IMR-90 (cell line): ENCODE data around the gene MDM1. TPM values are rescaled to one million over a fixed set of nuclear protein-coding genes. Genes with fewer than 3 reads are reported as not detected.

Source experiments
- ATAC-seq: fragments of 200-7000 bp; cut with Tn5 transposase; 2 replicates; pipeline ENCODE4 v1.9.1; 2020; ENCODE audit warnings: low read depth, mild to moderate bottlenecking, moderate library complexity
- BruUV-seq: library from RNA; stranded (reverse); fragments of 400-500 nt; replicated peaks from 2 replicates; lab custom pipeline; 2021; lab: Mats Ljungman, UMichigan
- CTCF ChIA-PET: fragments of 300-600 bp; formaldehyde crosslinking; extraction: SDS; loops from one replicate; lab custom pipeline; 2021; ENCODE audit warnings: antibody characterized with exemption; lab: Yijun Ruan, JAX
- POLR2A ChIA-PET: fragments of 300-600 bp; sonication (Branson Sonifier 250); formaldehyde crosslinking; loops from one replicate; lab custom pipeline; 2022; ENCODE audit warnings: antibody characterized with exemption; ENCODE audit not compliant: unreplicated experiment; lab: Charles Lee
- DNase-seq: peaks from one replicate; pipeline ENCODE4 v3.0.0; 2013
- H2AFZ ChIP-seq: replicated peaks from 2 replicates; pipeline ENCODE3; 2013; ENCODE audit warnings: low read length, mild to moderate bottlenecking; ENCODE audit not compliant: poor library complexity
- H2AK5ac ChIP-seq: 2 replicates; pipeline ENCODE4 v1.6.1; 2013; ENCODE audit warnings: low read depth, low read length, inconsistent platforms
- H2AK9ac ChIP-seq: replicated peaks from 2 replicates; pipeline ENCODE3; 2013; ENCODE audit warnings: mild to moderate bottlenecking, low read depth, low read length, moderate library complexity; ENCODE audit not compliant: poor library complexity
- H2BK120ac ChIP-seq: 2 replicates; pipeline ENCODE4 v1.6.1; 2013; ENCODE audit warnings: low read depth, low read length, inconsistent platforms
- H2BK15ac ChIP-seq: 3 replicates; pipeline ENCODE4 v1.6.1; 2013; ENCODE audit warnings: low read depth, low read length, inconsistent platforms
- H2BK20ac ChIP-seq: 2 replicates; pipeline ENCODE4 v1.6.1; 2013; ENCODE audit warnings: low read depth, mild to moderate bottlenecking, inconsistent platforms, low read length, moderate library complexity
- H2BK5ac ChIP-seq: 2 replicates; pipeline ENCODE4 v1.6.1; 2013; ENCODE audit warnings: mild to moderate bottlenecking, low read depth, low read length, inconsistent platforms; ENCODE audit not compliant: poor library complexity, severe bottlenecking
- H3K14ac ChIP-seq: replicated peaks from 2 replicates; pipeline ENCODE4 v1.6.1; 2013; ENCODE audit warnings: low read depth, low read length, inconsistent platforms
- H3K18ac ChIP-seq: 2 replicates; pipeline ENCODE4 v1.6.1; 2013; ENCODE audit warnings: low read depth, low read length, control low read depth
- H3K23ac ChIP-seq: 2 replicates; pipeline ENCODE4 v1.6.1; 2013; ENCODE audit warnings: low read depth, low read length, inconsistent platforms
- H3K27ac ChIP-seq: 2 replicates; pipeline ENCODE4 v1.5.1; 2013; ENCODE audit warnings: mild to moderate bottlenecking, control low read depth, low read length; ENCODE audit not compliant: insufficient read depth
- H3K27me3 ChIP-seq: 2 replicates; pipeline ENCODE4 v1.6.1; 2013; ENCODE audit warnings: low read length; ENCODE audit not compliant: control insufficient read depth, insufficient read depth
- H3K36me3 ChIP-seq: 2 replicates; pipeline ENCODE4 v1.6.1; 2013; ENCODE audit warnings: low read length, mixed read lengths; ENCODE audit not compliant: control insufficient read depth, insufficient read depth
- H3K4ac ChIP-seq: 2 replicates; pipeline ENCODE4 v1.6.1; 2013; ENCODE audit warnings: low read depth, low read length, inconsistent platforms
- H3K4me1 ChIP-seq: 2 replicates; pipeline ENCODE4 v1.6.1; 2013; ENCODE audit warnings: low read length, mixed read lengths; ENCODE audit not compliant: control insufficient read depth, insufficient read depth
- H3K4me2 ChIP-seq: 2 replicates; pipeline ENCODE4 v1.6.1; 2013; ENCODE audit warnings: low read depth, mild to moderate bottlenecking, control low read depth, low read length, moderate library complexity
- H3K4me3 ChIP-seq: 2 replicates; pipeline ENCODE4 v1.5.1; 2013; ENCODE audit warnings: low read depth, mild to moderate bottlenecking, control low read depth, low read length, moderate library complexity; ENCODE audit not compliant: insufficient read depth
- H3K56ac ChIP-seq: 2 replicates; pipeline ENCODE4 v1.6.1; 2013; ENCODE audit warnings: low read length, inconsistent platforms; ENCODE audit not compliant: insufficient read depth; ENCODE audit errors: extremely low read depth
- H3K79me1 ChIP-seq, 2 experiments: 2 replicates each; pipeline ENCODE4 v1.6.1; 2013; ENCODE audit warnings: low read length in 2 of 2, inconsistent platforms in 1 of 2, low read depth in 1 of 2
- H3K9ac ChIP-seq: 2 replicates; pipeline ENCODE4 v1.6.1; 2013; ENCODE audit warnings: low read depth, low read length, control low read depth
- H3K9me1 ChIP-seq: 2 replicates; pipeline ENCODE4 v1.6.1; 2013; ENCODE audit warnings: low read length, inconsistent platforms; ENCODE audit not compliant: insufficient read depth
- H3K9me3 ChIP-seq: 2 replicates; pipeline ENCODE4 v1.6.1; 2013; ENCODE audit warnings: low read length; ENCODE audit not compliant: control insufficient read depth, insufficient read depth
- H4K20me1 ChIP-seq: 2 replicates; pipeline ENCODE4 v1.6.1; 2013; ENCODE audit warnings: low read length, inconsistent platforms; ENCODE audit not compliant: insufficient read depth
- H4K5ac ChIP-seq: 2 replicates; pipeline ENCODE4 v1.6.1; 2013; ENCODE audit warnings: mild to moderate bottlenecking, low read depth, low read length, control low read depth
- H4K8ac ChIP-seq, 2 experiments: 2 replicates each; pipeline ENCODE4 v1.6.1; 2013; ENCODE audit warnings: low read depth in 2 of 2, low read length in 2 of 2, control low read depth in 1 of 2, inconsistent platforms in 1 of 2
- H4K91ac ChIP-seq: 2 replicates; pipeline ENCODE4 v1.6.1; 2013; ENCODE audit warnings: low read depth, low read length, inconsistent platforms; ENCODE audit not compliant: insufficient read depth
- BHLHE40 ChIP-seq: fragments of 150-350 bp; IDR thresholded peaks from 2 replicates; pipeline ENCODE4 v1.6.1; 2016; ENCODE audit warnings: mild to moderate bottlenecking, low read depth, low read length
- CEBPB ChIP-seq: IDR thresholded peaks from 2 replicates; pipeline ENCODE4 v1.6.1; 2012; ENCODE audit warnings: low read depth, low read length, improper control_type of control experiment
- CHD1 ChIP-seq: IDR thresholded peaks from 2 replicates; pipeline ENCODE4 v1.6.1; 2012; ENCODE audit warnings: low read depth, low read length, improper control_type of control experiment
- FOS ChIP-seq: fragments of 150-350 bp; IDR thresholded peaks from 2 replicates; pipeline ENCODE4 v1.6.1; 2016; ENCODE audit warnings: low read depth, low read length
- MAFK ChIP-seq: IDR thresholded peaks from 2 replicates; pipeline ENCODE4 v1.6.1; 2012; ENCODE audit warnings: low read depth, low read length, improper control_type of control experiment
- MAZ ChIP-seq: IDR thresholded peaks from 2 replicates; pipeline ENCODE4 v1.6.1; 2012; ENCODE audit warnings: low read depth, mild to moderate bottlenecking, low read length, improper control_type of control experiment, moderate library complexity, borderline replicate concordance
- MXI1 ChIP-seq: IDR thresholded peaks from 2 replicates; pipeline ENCODE4 v1.6.1; 2012; ENCODE audit warnings: low read depth, mild to moderate bottlenecking, low read length, moderate library complexity, borderline replicate concordance
- NFE2L2 ChIP-seq: fragments of 150-350 bp; IDR thresholded peaks from 2 replicates; pipeline ENCODE4 v1.6.1; 2016; ENCODE audit warnings: low read depth, mild to moderate bottlenecking, low read length
- POLR2A ChIP-seq: IDR thresholded peaks from 2 replicates; pipeline ENCODE4 v1.6.1; 2012; ENCODE audit warnings: mild to moderate bottlenecking, low read depth, low read length
- RAD21 ChIP-seq: IDR thresholded peaks from 2 replicates; pipeline ENCODE4 v1.6.1; 2012; ENCODE audit warnings: low read length, improper control_type of control experiment
- RCOR1 ChIP-seq: IDR thresholded peaks from 2 replicates; pipeline ENCODE4 v1.6.1; 2012; ENCODE audit warnings: mild to moderate bottlenecking, low read length, improper control_type of control experiment; ENCODE audit not compliant: insufficient replicate concordance
- RFX5 ChIP-seq: IDR thresholded peaks from 2 replicates; pipeline ENCODE4 v1.8.0; 2012; ENCODE audit warnings: low read depth, mild to moderate bottlenecking, low read length, moderate library complexity
- SMC3 ChIP-seq: fragments of 150-350 bp; IDR thresholded peaks from 2 replicates; pipeline ENCODE4 v1.6.1; 2016; ENCODE audit warnings: low read depth, mild to moderate bottlenecking, antibody characterized with exemption, low read length, moderate library complexity
- dilution Hi-C: fragments of 300-500 bp; cut with HindIII; formaldehyde crosslinking; loops from one replicate; pipeline ENCODE4 v1.14.3; 2018; ENCODE audit warnings: low sequenced_read_pairs; ENCODE audit not compliant: unreplicated experiment
- in situ Hi-C: fragments of 300-500 bp; cut with MboI; formaldehyde crosslinking; loops from 3 replicates; pipeline ENCODE4 v1.14.3; 2019; ENCODE audit warnings: low sequenced_read_pairs, inconsistent platforms, mixed read lengths
- intact Hi-C: fragments of 100-400 bp; cut with micrococcal nuclease; formaldehyde crosslinking; loops from 2 replicates; pipeline ENCODE4 v1.10.0; 2022
- polyA plus RNA-seq, 3 experiments: library from polyadenylated mRNA; depleted of rRNA; stranded (reverse); fragments of >200 nt; gene quantifications; 2 replicates each; pipeline ENCODE4 v1.2.3, GENCODE V29; 2012; ENCODE audit warnings: low replicate concordance in 1 of 3
- total RNA-seq: library from RNA; depleted of rRNA; stranded (reverse); fragments of >200 nt; gene quantifications from 2 replicates; pipeline ENCODE4 v1.2.3, GENCODE V29; 2012
- TF ChIP-seq, protein P1 (sequence below): conservative IDR thresholded peaks from 2 replicates; pipeline ENCODE4 v1.5.1; 2012; ENCODE audit warnings: mild to moderate bottlenecking, low read depth, low read length, improper control_type of control experiment
- TF ChIP-seq, protein P2 (sequence below): fragments of 150-350 bp; IDR thresholded peaks from 2 replicates; pipeline ENCODE4 v1.6.1; 2017; ENCODE audit warnings: mild to moderate bottlenecking, antibody characterized with exemption, low read length, low read depth
- TF ChIP-seq, protein P3 (sequence below): fragments of 150-350 bp; IDR thresholded peaks from 2 replicates; pipeline ENCODE4 v1.6.1; 2016; ENCODE audit warnings: low read depth, mild to moderate bottlenecking, low read length, moderate library complexity, borderline replicate concordance

MDM1 gene
- total and polyA plus RNA-seq, 2 of the 4 experiments (the other 2 are of a cell fraction) = 5.6 to 5.7 TPM

DNA sequence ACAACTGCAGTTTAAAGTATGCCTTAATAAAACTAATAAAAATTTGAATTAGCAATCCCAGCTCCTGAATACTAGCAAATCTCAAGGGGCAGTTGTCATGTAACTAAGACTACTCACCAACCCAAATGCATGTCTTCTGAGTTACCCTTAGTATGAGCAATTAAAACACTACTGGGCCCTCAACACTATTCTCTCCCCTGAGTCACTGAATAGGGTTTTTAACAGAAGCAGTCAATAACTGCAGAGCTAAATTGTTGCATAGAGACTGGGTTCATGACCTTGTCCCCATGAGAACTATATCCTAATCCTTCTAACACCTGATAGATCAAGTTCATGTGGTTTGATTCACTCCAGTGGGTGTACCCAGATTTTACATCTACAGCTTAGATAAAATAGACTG, 38.8 kb downstream of the MDM1 start:
- Histone ChIP-seq H3K27me3 (no peaks in the 10 kb centered on the region), H3K56ac (no peak overlapping the region), H3K79me1 (no peaks in the 10 kb centered on the region), H3K4me2 (no peak overlapping the region), H2AK5ac (no peak overlapping the region), H3K9me1 (no peaks in the 10 kb centered on the region), H3K23ac (no peak overlapping the region), H4K8ac (no peak overlapping the region), H2BK5ac (no peak overlapping the region), H3K9me3 (no peaks in the 10 kb centered on the region), H3K14ac (no peak overlapping the region), H3K4ac (no peak overlapping the region), H3K4me3 (no peak overlapping the region), H3K4me1 (no peaks in the 10 kb centered on the region), H3K27ac (no peak overlapping the region), H2BK15ac (no peak overlapping the region), H3K36me3 (no peaks in the 10 kb centered on the region), H4K91ac (no peak overlapping the region), H4K5ac (no peak overlapping the region), H2BK120ac (no peak overlapping the region), H3K18ac (no peak overlapping the region), H3K9ac (no peak overlapping the region), H2AFZ (no peak overlapping the region), H4K20me1 (no peaks in the 10 kb centered on the region), H2AK9ac (no peak overlapping the region), H2BK20ac (no peak overlapping the region)
- intact Hi-C loops = no loop called here
- TF ChIP-seq MXI1 = no peak
- TF ChIP-seq, protein P1, sequence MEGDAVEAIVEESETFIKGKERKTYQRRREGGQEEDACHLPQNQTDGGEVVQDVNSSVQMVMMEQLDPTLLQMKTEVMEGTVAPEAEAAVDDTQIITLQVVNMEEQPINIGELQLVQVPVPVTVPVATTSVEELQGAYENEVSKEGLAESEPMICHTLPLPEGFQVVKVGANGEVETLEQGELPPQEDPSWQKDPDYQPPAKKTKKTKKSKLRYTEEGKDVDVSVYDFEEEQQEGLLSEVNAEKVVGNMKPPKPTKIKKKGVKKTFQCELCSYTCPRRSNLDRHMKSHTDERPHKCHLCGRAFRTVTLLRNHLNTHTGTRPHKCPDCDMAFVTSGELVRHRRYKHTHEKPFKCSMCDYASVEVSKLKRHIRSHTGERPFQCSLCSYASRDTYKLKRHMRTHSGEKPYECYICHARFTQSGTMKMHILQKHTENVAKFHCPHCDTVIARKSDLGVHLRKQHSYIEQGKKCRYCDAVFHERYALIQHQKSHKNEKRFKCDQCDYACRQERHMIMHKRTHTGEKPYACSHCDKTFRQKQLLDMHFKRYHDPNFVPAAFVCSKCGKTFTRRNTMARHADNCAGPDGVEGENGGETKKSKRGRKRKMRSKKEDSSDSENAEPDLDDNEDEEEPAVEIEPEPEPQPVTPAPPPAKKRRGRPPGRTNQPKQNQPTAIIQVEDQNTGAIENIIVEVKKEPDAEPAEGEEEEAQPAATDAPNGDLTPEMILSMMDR = no peak
- TF ChIP-seq CHD1 = no peak
- TF ChIP-seq, protein P2, sequence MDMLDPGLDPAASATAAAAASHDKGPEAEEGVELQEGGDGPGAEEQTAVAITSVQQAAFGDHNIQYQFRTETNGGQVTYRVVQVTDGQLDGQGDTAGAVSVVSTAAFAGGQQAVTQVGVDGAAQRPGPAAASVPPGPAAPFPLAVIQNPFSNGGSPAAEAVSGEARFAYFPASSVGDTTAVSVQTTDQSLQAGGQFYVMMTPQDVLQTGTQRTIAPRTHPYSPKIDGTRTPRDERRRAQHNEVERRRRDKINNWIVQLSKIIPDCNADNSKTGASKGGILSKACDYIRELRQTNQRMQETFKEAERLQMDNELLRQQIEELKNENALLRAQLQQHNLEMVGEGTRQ = no peak
- TF ChIP-seq CEBPB = no peak
- TF ChIP-seq SMC3 = no peak
- TF ChIP-seq MAZ = no peak
- TF ChIP-seq NFE2L2 = no peak
- TF ChIP-seq, protein P3, sequence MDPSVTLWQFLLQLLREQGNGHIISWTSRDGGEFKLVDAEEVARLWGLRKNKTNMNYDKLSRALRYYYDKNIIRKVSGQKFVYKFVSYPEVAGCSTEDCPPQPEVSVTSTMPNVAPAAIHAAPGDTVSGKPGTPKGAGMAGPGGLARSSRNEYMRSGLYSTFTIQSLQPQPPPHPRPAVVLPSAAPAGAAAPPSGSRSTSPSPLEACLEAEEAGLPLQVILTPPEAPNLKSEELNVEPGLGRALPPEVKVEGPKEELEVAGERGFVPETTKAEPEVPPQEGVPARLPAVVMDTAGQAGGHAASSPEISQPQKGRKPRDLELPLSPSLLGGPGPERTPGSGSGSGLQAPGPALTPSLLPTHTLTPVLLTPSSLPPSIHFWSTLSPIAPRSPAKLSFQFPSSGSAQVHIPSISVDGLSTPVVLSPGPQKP = no peak
- TF ChIP-seq POLR2A = no peak
- no peak for TF ChIP-seq RFX5
- no peak for TF ChIP-seq MAFK
- no peak for TF ChIP-seq RAD21
- no peak for TF ChIP-seq FOS
- no peak for TF ChIP-seq BHLHE40
- TF ChIP-seq RCOR1 = no peak
- POLR2A ChIA-PET = no interaction called here
- BruUV-seq = no TSS peak
- in situ Hi-C loops = no loop called here
- CTCF ChIA-PET = interaction anchor here (0.6 to 1.0 kb wide), 2 partner anchors 24 to 70 kb away, joined by 3 read pairs; no protein-coding TSS in a partner anchor
- no peak for ATAC-seq
- dilution Hi-C loops = no loop called here
- no peak for DNase-seq
